ENCODE data around the gene GM2A.

DNA sequence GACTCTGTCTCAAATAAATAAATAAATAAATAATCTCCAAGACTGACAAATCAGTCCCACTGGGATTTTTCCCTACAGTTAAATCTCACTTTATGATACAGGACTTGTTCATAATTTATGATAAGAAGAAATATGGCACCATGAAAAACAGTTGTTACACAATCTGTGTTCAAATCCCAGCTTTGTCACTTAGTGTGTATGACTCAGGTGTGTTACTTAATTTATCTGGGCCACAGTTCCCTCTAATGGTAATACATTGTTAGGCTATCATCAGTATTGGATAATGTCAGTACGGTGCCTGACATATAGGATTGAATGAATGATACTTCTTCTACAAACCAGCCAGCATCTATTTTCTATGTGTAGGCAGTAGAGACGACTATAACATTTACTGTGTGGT, 27.5 kb downstream of the GM2A start:
- TF ChIP-seq, protein P1, sequence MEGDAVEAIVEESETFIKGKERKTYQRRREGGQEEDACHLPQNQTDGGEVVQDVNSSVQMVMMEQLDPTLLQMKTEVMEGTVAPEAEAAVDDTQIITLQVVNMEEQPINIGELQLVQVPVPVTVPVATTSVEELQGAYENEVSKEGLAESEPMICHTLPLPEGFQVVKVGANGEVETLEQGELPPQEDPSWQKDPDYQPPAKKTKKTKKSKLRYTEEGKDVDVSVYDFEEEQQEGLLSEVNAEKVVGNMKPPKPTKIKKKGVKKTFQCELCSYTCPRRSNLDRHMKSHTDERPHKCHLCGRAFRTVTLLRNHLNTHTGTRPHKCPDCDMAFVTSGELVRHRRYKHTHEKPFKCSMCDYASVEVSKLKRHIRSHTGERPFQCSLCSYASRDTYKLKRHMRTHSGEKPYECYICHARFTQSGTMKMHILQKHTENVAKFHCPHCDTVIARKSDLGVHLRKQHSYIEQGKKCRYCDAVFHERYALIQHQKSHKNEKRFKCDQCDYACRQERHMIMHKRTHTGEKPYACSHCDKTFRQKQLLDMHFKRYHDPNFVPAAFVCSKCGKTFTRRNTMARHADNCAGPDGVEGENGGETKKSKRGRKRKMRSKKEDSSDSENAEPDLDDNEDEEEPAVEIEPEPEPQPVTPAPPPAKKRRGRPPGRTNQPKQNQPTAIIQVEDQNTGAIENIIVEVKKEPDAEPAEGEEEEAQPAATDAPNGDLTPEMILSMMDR (IDR thresholded peaks at IDR 0.05; ENCODE audit: poor library complexity), result no peak
- no peak for TF ChIP-seq EZH2 (IDR thresholded peaks at IDR 0.05; ENCODE audit: borderline replicate concordance)
